Erythroblast (primary cell): ENCODE data around the gene NDUFA7.

ENCODE experiments used
- GATA1 ChIP-seq: IDR thresholded peaks from 2 replicates; pipeline ENCODE4 v1.6.1; 2011; ENCODE audit warnings: low read depth, mild to moderate bottlenecking, control low read depth, low read length, moderate library complexity
- POLR2A ChIP-seq: IDR thresholded peaks from 2 replicates; pipeline ENCODE4 v1.6.1; 2011; ENCODE audit warnings: mild to moderate bottlenecking, low read length

DNA sequence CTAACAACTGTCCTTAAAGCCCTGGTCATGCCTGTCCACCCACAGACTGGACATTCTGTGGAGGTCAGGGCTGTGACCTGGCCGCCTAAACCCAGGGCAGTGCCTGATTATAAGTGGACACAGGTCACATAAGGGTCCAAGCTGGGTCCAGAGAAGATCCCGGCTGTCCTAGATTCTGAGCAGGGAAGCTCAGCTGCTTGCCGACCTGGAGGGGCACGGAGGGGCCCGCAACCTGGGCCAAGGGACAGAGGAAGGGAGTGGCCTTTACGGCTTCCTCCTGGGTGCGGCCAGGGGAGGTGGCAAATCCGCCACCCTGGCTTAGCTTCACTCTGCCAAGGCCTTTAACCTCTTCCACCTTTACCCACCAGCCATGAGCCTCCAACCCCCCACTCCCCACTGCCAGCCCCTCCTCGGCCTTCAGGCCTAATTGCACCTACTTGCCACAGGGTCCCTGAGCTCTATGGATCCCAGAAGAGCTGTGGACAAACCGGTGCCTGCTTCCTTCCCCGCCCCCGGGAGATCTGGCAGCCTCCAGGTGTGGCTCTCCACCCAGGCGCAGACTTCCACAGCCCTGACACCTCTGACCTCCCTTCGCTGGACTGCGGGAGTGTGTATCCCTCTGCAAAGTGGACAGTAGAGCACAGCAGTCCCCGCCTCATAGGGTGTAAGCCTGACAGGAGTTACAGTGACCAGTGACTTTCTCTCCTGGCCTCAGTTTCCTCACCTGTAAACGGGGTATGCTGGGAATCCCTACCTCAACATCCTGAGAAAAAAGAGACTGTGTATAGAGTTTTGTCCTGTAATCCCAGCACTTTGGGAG lies 14.7 kb downstream of the NDUFA7 start:
- no peak for TF ChIP-seq POLR2A
- no peak for TF ChIP-seq GATA1
